Stomach smooth muscle (tissue), 2 donors: ENCODE results near the gene TOMM6.

Source experiments
- H3K27ac ChIP-seq: one replicate; pipeline ENCODE4 v1.7.0; 2013; ENCODE audit warnings: mild to moderate bottlenecking, low read length, inconsistent platforms
- H3K27me3 ChIP-seq, 2 donors: one replicate each; pipeline ENCODE4 v1.7.0; 2013; ENCODE audit warnings: low read length in 2 of 2; ENCODE audit not compliant: insufficient read depth in 2 of 2, control insufficient read depth in 1 of 2
- H3K36me3 ChIP-seq, 2 donors: one replicate each; pipeline ENCODE4 v1.7.0; 2013; ENCODE audit warnings: low read length in 2 of 2; ENCODE audit not compliant: control insufficient read depth in 2 of 2, insufficient read depth in 2 of 2
- H3K4me1 ChIP-seq: one replicate; pipeline ENCODE4 v1.7.0; 2013; ENCODE audit warnings: low read length; ENCODE audit not compliant: control insufficient read depth, insufficient read depth
- H3K4me3 ChIP-seq, 2 donors: one replicate each; pipeline ENCODE4 v1.7.0; 2013; ENCODE audit warnings: low read length in 2 of 2
- H3K9ac ChIP-seq, 2 donors: one replicate each; pipeline ENCODE4 v1.7.0; 2013; ENCODE audit warnings: low read length in 2 of 2, mild to moderate bottlenecking in 1 of 2
- H3K9me3 ChIP-seq, 2 donors: one replicate each; pipeline ENCODE4 v1.7.0; 2013; ENCODE audit warnings: low read length in 2 of 2; ENCODE audit not compliant: control insufficient read depth in 2 of 2
- donor health status: healthy.
- donor health status: Pancreatic carcinoma.

Gene TOMM6

GRCh38 chr6:41826343-41827022, 39.0 kb downstream of the TOMM6 start:
- H3K36me3 ChIP-seq = no peaks in the 10 kb centered on the region
- no peak overlapping the region for H3K4me3 ChIP-seq
- no peak overlapping the region for H3K27ac ChIP-seq
- H3K27me3 ChIP-seq = no peaks in the 10 kb centered on the region
- H3K9ac ChIP-seq = no peak overlapping the region
- no peaks in the 10 kb centered on the region for H3K9me3 ChIP-seq
- no peaks in the 10 kb centered on the region for H3K4me1 ChIP-seq

GRCh38 chr6:41832263-41832662, 44.8 kb downstream of the TOMM6 start:
- H3K27me3 ChIP-seq = no peaks in the 10 kb centered on the region
- no peaks in the 10 kb centered on the region for H3K4me1 ChIP-seq
- H3K36me3 ChIP-seq = no peaks in the 10 kb centered on the region
- H3K27ac ChIP-seq = no peak overlapping the region
- H3K9ac ChIP-seq = no peak overlapping the region
- no peak overlapping the region for H3K4me3 ChIP-seq
- H3K9me3 ChIP-seq = no peaks in the 10 kb centered on the region

GRCh38 chr6:41836022-41836659, 48.6 kb downstream of the TOMM6 start:
- H3K36me3 ChIP-seq = no peaks in the 10 kb centered on the region
- H3K27me3 ChIP-seq = no peaks in the 10 kb centered on the region
- no peaks in the 10 kb centered on the region for H3K9me3 ChIP-seq
- H3K27ac ChIP-seq = no peak overlapping the region
- no peak overlapping the region for H3K9ac ChIP-seq
- H3K4me3 ChIP-seq = no peak overlapping the region
- H3K4me1 ChIP-seq = no peaks in the 10 kb centered on the region

- Histone ChIP-seq H3K9me3 (no peaks in the 10 kb centered on the region), H3K4me3 (no peak overlapping the region), H3K9ac (no peak overlapping the region), H3K36me3 (no peaks in the 10 kb centered on the region), H3K27ac (no peak overlapping the region), H3K4me1 (no peaks in the 10 kb centered on the region), H3K27me3 (no peaks in the 10 kb centered on the region)
Observed at GRCh38 chr6:41836660-41837052, 49.2 kb downstream of the TOMM6 start.
